K562 (cell line): ENCODE data around the gene AGL. TPM values are rescaled to one million over a fixed set of nuclear protein-coding genes. Genes with fewer than 3 reads are reported as not detected.

Source experiments
- ATAC-seq: fragments of 200-7000 bp; cut with Tn5 transposase; 3 replicates; pipeline ENCODE4 v1.9.1; 2020; ENCODE audit warnings: moderate library complexity
- BruUV-seq: library from RNA; stranded (reverse); fragments of 400-500 nt; replicated peaks from 2 replicates; lab custom pipeline; 2021; lab: Mats Ljungman, UMichigan
- CTCF ChIA-PET: fragments of 300-600 bp; formaldehyde crosslinking; extraction: SDS; loops from one replicate; lab custom pipeline; 2021; ENCODE audit warnings: low intra/inter-chr PET ratio; lab: Yijun Ruan, JAX
- POLR2A ChIA-PET: fragments of 300-600, 350-650 bp; sonication (Branson Sonifier 250); formaldehyde crosslinking; extraction: SDS; loops from one replicate; lab custom pipeline; 2021; ENCODE audit warnings: antibody characterized with exemption, inconsistent platforms; lab: Yijun Ruan, JAX
- DNase-seq, 4 experiments: peaks; one replicate each; pipeline versions ENCODE4 v3.0.0 to v3.0.0-alpha.2; 2011 to 2018; ENCODE audit warnings: low spot score in 3 of 4, mixed read lengths in 3 of 4; ENCODE audit errors: extremely low read depth in 1 of 4
- FAIRE-seq: peaks from 2 replicates; lab custom pipeline; 2011; peaks lifted over from hg19 to GRCh38; lab: Jason Lieb, UNC
- H2AFZ ChIP-seq: 2 replicates; pipeline ENCODE4 v1.6.0; 2011; ENCODE audit warnings: low read depth, low read length, control low read depth, inconsistent platforms
- H3K27ac ChIP-seq: fragments of 200-600 bp; 3 replicates; pipeline ENCODE4 v1.8.0; 2011; ENCODE audit warnings: low read depth, mild to moderate bottlenecking, control low read depth, inconsistent platforms, low read length, moderate library complexity, mixed read lengths; ENCODE audit errors: extremely low read depth
- H3K27me3 ChIP-seq, 2 experiments: fragments of 300-600 bp in 1 of 2; 2 replicates in 1 of 2; 3 replicates in 1 of 2; pipeline versions ENCODE4 v1.6.0 to v1.8.0; 2011; ENCODE audit warnings: inconsistent platforms in 2 of 2, low read length in 2 of 2, mild to moderate bottlenecking in 1 of 2, mixed read lengths in 1 of 2, moderate library complexity in 1 of 2; ENCODE audit not compliant: control insufficient read depth in 2 of 2, insufficient read depth in 2 of 2
- H3K36me3 ChIP-seq: fragments of 300-600 bp; 3 replicates; pipeline ENCODE4 v1.8.0; 2011; ENCODE audit warnings: mild to moderate bottlenecking, low read length, inconsistent platforms; ENCODE audit not compliant: control insufficient read depth, insufficient read depth
- H3K4me1 ChIP-seq, 2 experiments: fragments of 200-600 bp in 1 of 2; replicated peaks in 1 of 2; 2 replicates in 1 of 2; 3 replicates in 1 of 2; pipeline versions ENCODE4 v1.5.1 to v1.8.0; 2011; ENCODE audit warnings: inconsistent platforms in 2 of 2, low read length in 2 of 2, mild to moderate bottlenecking in 1 of 2, mixed read lengths in 1 of 2, moderate library complexity in 1 of 2; ENCODE audit not compliant: control insufficient read depth in 2 of 2, insufficient read depth in 2 of 2
- H3K4me2 ChIP-seq: 2 replicates; pipeline ENCODE4 v1.6.1; 2011; ENCODE audit warnings: low read length, control low read depth, inconsistent platforms, mixed read lengths; ENCODE audit not compliant: insufficient read depth
- H3K4me3 ChIP-seq: fragments of 200-600 bp; sonication (generic), shearing (Covaris generic); 2 replicates; pipeline ENCODE4 v1.5.1; 2016; ENCODE audit warnings: control low read depth, inconsistent platforms
- H3K79me2 ChIP-seq: fragments of 200-600 bp; 3 replicates; pipeline ENCODE4 v1.8.0; 2011; ENCODE audit warnings: low read length, inconsistent platforms; ENCODE audit not compliant: control insufficient read depth, insufficient read depth
- H3K9ac ChIP-seq, 2 experiments: 2 replicates each; pipeline versions ENCODE4 v1.6.0 to v1.6.1; 2011; ENCODE audit warnings: low read depth in 2 of 2, low read length in 2 of 2, control low read depth in 1 of 2, inconsistent platforms in 1 of 2, mild to moderate bottlenecking in 1 of 2, mixed read lengths in 1 of 2; ENCODE audit not compliant: insufficient read depth in 1 of 2
- H3K9me1 ChIP-seq: one replicate; pipeline ENCODE4 v1.6.0; 2011; ENCODE audit warnings: inconsistent platforms, mild to moderate bottlenecking, low read length, moderate library complexity; ENCODE audit not compliant: control insufficient read depth, insufficient read depth
- H3K9me3 ChIP-seq: replicated peaks from 2 replicates; pipeline ENCODE4 v1.5.1; 2011; ENCODE audit warnings: low read depth, low read length, inconsistent platforms; ENCODE audit not compliant: control insufficient read depth, insufficient read depth
- H4K20me1 ChIP-seq: replicated peaks from 2 replicates; pipeline ENCODE4 v1.6.1; 2011; ENCODE audit warnings: low read length, inconsistent platforms, mixed read lengths; ENCODE audit not compliant: control insufficient read depth, insufficient read depth
- CBX3 ChIP-seq, 2 experiments: IDR thresholded peaks; 1 replicate in 1 of 2; 2 replicates in 1 of 2; pipeline ENCODE4 v1.6.1; 2012; ENCODE audit warnings: inconsistent platforms in 2 of 2, low read length in 2 of 2, borderline replicate concordance in 1 of 2, control low read depth in 1 of 2
- E2F1 ChIP-seq: sonication (generic); formaldehyde crosslinking; IDR thresholded peaks from 2 replicates; pipeline ENCODE4 v1.8.1; 2023; ENCODE audit warnings: mild to moderate bottlenecking, missing genetic modification reagents, moderate library complexity
- EP400 ChIP-seq: fragments of 450-650 bp; IDR thresholded peaks from 2 replicates; pipeline ENCODE4 v1.6.1; 2017; ENCODE audit warnings: antibody characterized with exemption, mild to moderate bottlenecking, moderate library complexity
- FOS ChIP-seq: IDR thresholded peaks from 3 replicates; pipeline ENCODE4 v1.6.1; 2011; ENCODE audit not compliant: insufficient read length; ENCODE audit errors: extremely low read depth
- HMBOX1 ChIP-seq: sonication (generic); IDR thresholded peaks from 2 replicates; pipeline ENCODE4 v1.6.1; 2016
- HMGXB4 ChIP-seq: sonication (generic); formaldehyde crosslinking; IDR thresholded peaks from 2 replicates; pipeline ENCODE4 v1.8.1; 2023; ENCODE audit warnings: mild to moderate bottlenecking, missing genetic modification reagents
- KLF13 ChIP-seq: fragments of 450-650 bp; IDR thresholded peaks from 2 replicates; pipeline ENCODE4 v1.6.1; 2016; ENCODE audit warnings: missing genetic modification characterization, low read depth, mild to moderate bottlenecking, missing compliant biosample characterization, moderate library complexity, borderline replicate concordance
- MED1 ChIP-seq: sonication (generic); formaldehyde crosslinking; IDR thresholded peaks from 2 replicates; pipeline ENCODE4 v1.8.1; 2023; ENCODE audit warnings: missing genetic modification reagents, borderline replicate concordance
- MYBL2 ChIP-seq, 2 experiments: fragments of 450-650 bp in 1 of 2; sonication (generic) in 1 of 2; formaldehyde crosslinking in 1 of 2; IDR thresholded peaks; 2 replicates each; pipeline versions ENCODE4 v1.6.1 to v1.8.1; 2017 to 2022; ENCODE audit warnings: borderline replicate concordance in 1 of 2, inconsistent platforms in 1 of 2, low read depth in 1 of 2, mild to moderate bottlenecking in 1 of 2, missing genetic modification reagents in 1 of 2, moderate library complexity in 1 of 2
- SREBF1 ChIP-seq: fragments of 150-350 bp; IDR thresholded peaks from 2 replicates; pipeline ENCODE4 v1.6.1; 2014; ENCODE audit warnings: antibody characterized with exemption, low read depth, low read length, borderline replicate concordance
- THRA ChIP-seq: fragments of 450-650 bp; IDR thresholded peaks from 2 replicates; pipeline ENCODE4 v1.6.1; 2017; ENCODE audit warnings: mild to moderate bottlenecking, moderate library complexity
- ZNF740 ChIP-seq, 3 experiments: fragments of 200-800 bp in 1 of 3; sonication (Bioruptor generic) in 1 of 3; sonication (generic) in 1 of 3; formaldehyde crosslinking in 1 of 3; IDR thresholded peaks; 2 replicates each; pipeline versions ENCODE4 v1.6.1 to v1.8.0; 2016 to 2022; ENCODE audit warnings: mild to moderate bottlenecking in 2 of 3, missing compliant biosample characterization in 2 of 3, missing genetic modification characterization in 2 of 3, missing genetic modification reagents in 1 of 3
- ZNF764 ChIP-seq: fragments of 250-450 bp; sonication (Bioruptor Pico); IDR thresholded peaks from 2 replicates; pipeline ENCODE4 v1.4.0; 2020; ENCODE audit warnings: low read depth, mild to moderate bottlenecking, moderate library complexity
- ZNF785 ChIP-seq: fragments of 250-450 bp; sonication (Bioruptor Pico); IDR thresholded peaks from 2 replicates; pipeline ENCODE4 v1.4.0; 2020; ENCODE audit warnings: mild to moderate bottlenecking
- ZNF79 ChIP-seq: fragments of 250-450 bp; sonication (Bioruptor Pico); IDR thresholded peaks from 2 replicates; pipeline ENCODE4 v1.4.0; 2020; ENCODE audit warnings: low read depth, mild to moderate bottlenecking, moderate library complexity
- ZZZ3 ChIP-seq: fragments of 450-650 bp; IDR thresholded peaks from 2 replicates; pipeline ENCODE4 v1.6.1; 2016; ENCODE audit warnings: antibody characterized with exemption, mild to moderate bottlenecking, moderate library complexity
- WGBS: fragments of 100-300 bp; shearing (Covaris generic); methylation state at CpG from one replicate; pipeline ENCODE4 v1.1.6; 2016; ENCODE audit warnings: low coverage, mixed read lengths; ENCODE audit not compliant: insufficient coverage; ENCODE audit errors: missing lambda C conversion rate; 5-methylcytosine and 5-hydroxymethylcytosine counted together
- in situ Hi-C: fragments of 300-500 bp; cut with MboI; formaldehyde crosslinking; loops from 4 replicates; pipeline ENCODE4 v1.15.0; 2018; ENCODE audit warnings: inconsistent platforms, mixed read lengths
- intact Hi-C: fragments of 100-400 bp; cut with micrococcal nuclease; formaldehyde crosslinking; loops from 2 replicates; pipeline ENCODE4 v1.14.2; 2022
- polyA plus RNA-seq, 8 experiments: library from polyadenylated mRNA; depleted of rRNA in 4 of 8; stranded (reverse) in 5 of 8; unstranded in 3 of 8; fragments of >200 nt; fragmentation: Nextera tagmentation in 2 of 8; fragmentation: Illumina TruSeq in 1 of 8; extraction: Ambion mirVana in 2 of 8; extraction: Trizol in 1 of 8; gene quantifications; 2 replicates each; pipeline versions ENCODE4 v1.2.1 to v1.2.3, GENCODE V29; 2011 to 2014; ENCODE audit warnings: inconsistent platforms in 1 of 8, missing spikeins in 1 of 8
- total RNA-seq, 7 experiments: library from RNA; depleted of rRNA in 6 of 7; stranded (reverse); fragments of >200 nt in 6 of 7; fragmentation: Illumina TruSeq in 2 of 7; extraction: Trizol in 2 of 7; gene quantifications; 2 replicates each; pipeline versions ENCODE4 v1.2.1 to v1.2.3, GENCODE V29; 2011 to 2021; ENCODE audit warnings: low replicate concordance in 1 of 7

Gene AGL
- total and polyA plus RNA-seq, 9 of the 15 experiments (the other 6 are each of a cell fraction or from before 2014, with no cell fraction given) = 6.3 to 20.4 (median 12.4) TPM

GRCh38 chr1:99917214-99917613 is 67.1 kb downstream of the AGL start:
- Histone ChIP-seq H3K36me3 (peaks cover 40% of the 10 kb centered on the region), H3K4me3 (no peak overlapping the region), H3K9ac (no peak overlapping the region), H4K20me1 (no peaks in the 10 kb centered on the region), H3K79me2 (no peaks in the 10 kb centered on the region), H3K9me1 (no peaks in the 10 kb centered on the region), H3K27me3 (no peaks in the 10 kb centered on the region), H3K4me1 (no peaks in the 10 kb centered on the region), H3K9me3 (no peaks in the 10 kb centered on the region), H3K4me2 (no peak overlapping the region), H3K27ac (no peak overlapping the region), H2AFZ (no peak overlapping the region)
- CTCF ChIA-PET = no interaction called here
- POLR2A ChIA-PET = no interaction called here
- DNase-seq (no peak), ATAC-seq (no peak), FAIRE-seq (no peak)
- in situ Hi-C loops = no loop called here
- no TSS peak for BruUV-seq
- WGBS = 67% methylated on average over 3 of the region's 3 CpGs
- intact Hi-C loops = no loop called here
- no peak for TF ChIP-seq ZNF740 (CRISPR knock-in tag; IDR thresholded peaks at IDR 0.05)
- TF ChIP-seq ZNF740 (tag; IDR thresholded peaks at IDR 0.05) = no peak
- TF ChIP-seq EP400 = no peak
- no peak for TF ChIP-seq HMBOX1
- no peak for TF ChIP-seq KLF13
- TF ChIP-seq ZZZ3 = no peak
- TF ChIP-seq ZNF785 (CRISPR knock-in tag) = no peak
- no peak for TF ChIP-seq THRA
- no peak for TF ChIP-seq MYBL2 (IDR thresholded peaks at IDR 0.05; ENCODE audit: low read depth)
- no peak for TF ChIP-seq MYBL2 (CRISPR knock-in tag; IDR thresholded peaks at IDR 0.05; ENCODE audit: borderline replicate concordance)
- no peak for TF ChIP-seq FOS
- TF ChIP-seq HMGXB4 (CRISPR knock-in tag) = no peak
- TF ChIP-seq CBX3 (IDR thresholded peaks at IDR 0.05; ENCODE audit: borderline replicate concordance in 1 of 2, low read length in 2 of 2) = no peak
- no peak for TF ChIP-seq MED1 (CRISPR knock-in tag)
- TF ChIP-seq ZNF764 (CRISPR knock-in tag) = no peak
- no peak for TF ChIP-seq E2F1
- TF ChIP-seq ZNF79 (CRISPR knock-in tag) = no peak
- no peak for TF ChIP-seq SREBF1
